Measurements from ENCODE around the gene ATP5ME. TPM values are rescaled to one million over a fixed set of nuclear protein-coding genes. Genes with fewer than 3 reads are reported as not detected.

The ATP5ME gene
- total RNA-seq, 2 experiments from 2014 or later: 359 to 388 TPM

DNA sequence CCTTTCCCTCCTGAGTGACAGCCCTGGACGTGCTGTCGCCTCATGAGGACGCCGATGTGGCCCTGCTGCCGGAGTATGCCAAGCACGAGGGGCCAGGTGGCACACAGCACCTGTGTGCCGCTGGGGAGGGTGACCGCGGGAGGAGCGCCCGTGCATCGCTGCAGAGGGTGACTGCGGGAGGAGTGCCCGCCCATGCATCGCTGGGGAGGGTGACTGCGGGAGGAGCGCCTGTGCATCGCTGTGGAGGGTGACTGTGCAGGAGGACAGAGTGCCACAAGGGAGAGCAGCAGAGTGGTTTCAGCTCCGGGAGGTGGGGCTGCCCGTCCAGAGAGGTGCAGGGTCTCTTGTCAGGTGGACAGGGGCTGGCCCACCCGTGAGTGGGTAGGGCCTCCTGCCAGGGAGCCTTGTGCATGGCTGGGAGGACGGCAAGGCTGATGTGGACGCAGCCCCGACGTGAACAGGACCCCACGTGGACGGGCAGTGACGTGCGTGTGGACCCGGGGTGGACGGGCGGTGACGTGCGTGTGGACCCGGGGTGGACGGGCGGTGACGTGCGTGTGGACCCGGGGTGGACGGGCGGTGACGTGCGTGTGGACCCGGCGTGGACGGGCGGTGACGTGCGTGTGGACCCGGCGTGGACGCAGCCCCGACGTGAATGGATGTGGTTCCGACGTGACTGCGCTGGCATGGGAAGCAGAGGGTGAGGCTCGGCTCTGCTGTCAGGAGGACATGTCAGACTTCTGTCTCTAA, 46.2 kb upstream of the ATP5ME start:
- intact Hi-C loops (cut with micrococcal nuclease; ENCODE audit: unreplicated experiment): no loop called here

DNA sequence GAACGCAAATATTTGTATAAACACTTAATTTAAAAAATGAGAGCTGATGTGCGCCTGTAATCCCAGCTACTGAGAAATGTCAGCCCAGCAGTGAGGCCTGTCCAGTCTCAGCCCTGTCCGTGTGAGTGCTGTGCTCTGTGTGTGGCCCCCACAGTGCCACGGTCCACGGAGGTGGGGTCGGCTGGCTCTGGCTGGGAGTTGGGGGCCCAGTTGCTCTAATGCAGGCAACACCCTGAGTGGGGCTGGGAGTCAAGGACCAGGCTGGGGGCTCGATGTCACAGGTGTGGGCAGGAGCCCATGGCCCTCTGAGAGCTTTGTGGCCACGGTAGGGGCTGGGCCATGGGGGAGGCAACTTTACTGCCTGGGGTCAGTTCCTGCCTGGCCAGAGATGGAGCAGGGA, 44.4 kb upstream of the ATP5ME start:
- Histone ChIP-seq H3K27ac (ENCODE audit: low read depth, low read length, poor library complexity, severe bottlenecking) (no peak overlapping the region), H3K4me3 (ENCODE audit: low read depth, low read length, poor library complexity, severe bottlenecking) (no peak overlapping the region), H3K79me2 (ENCODE audit: insufficient read depth, low read depth, low read length) (peaks cover 7% of the 10 kb centered on the region; the same call in 1 of the 2 replicates), H4K20me1 (ENCODE audit: insufficient read depth, low read length) (no peaks in the 10 kb centered on the region), H3K4me2 (ENCODE audit: low read length) (no peak overlapping the region), H3K9me2 (ENCODE audit: insufficient read depth, low read length) (no peaks in the 10 kb centered on the region), H3K4me1 (ENCODE audit: insufficient read depth, low read length, poor library complexity, severe bottlenecking) (no peaks in the 10 kb centered on the region), H2AFZ (ENCODE audit: low read length) (no peak overlapping the region), H3K9me3 (ENCODE audit: low read length) (no peaks in the 10 kb centered on the region), H3K36me3 (ENCODE audit: insufficient read depth, low read length) (peaks cover 36% of the 10 kb centered on the region)
- ChIA-PET POLR2A (no interaction called here), CTCF (ENCODE audit: unreplicated experiment) (no interaction called here)
- intact Hi-C loops (cut with micrococcal nuclease; ENCODE audit: unreplicated experiment): no loop called here
- DNase-seq (ENCODE audit: low spot score): no peak
- TF ChIP-seq, protein P1, sequence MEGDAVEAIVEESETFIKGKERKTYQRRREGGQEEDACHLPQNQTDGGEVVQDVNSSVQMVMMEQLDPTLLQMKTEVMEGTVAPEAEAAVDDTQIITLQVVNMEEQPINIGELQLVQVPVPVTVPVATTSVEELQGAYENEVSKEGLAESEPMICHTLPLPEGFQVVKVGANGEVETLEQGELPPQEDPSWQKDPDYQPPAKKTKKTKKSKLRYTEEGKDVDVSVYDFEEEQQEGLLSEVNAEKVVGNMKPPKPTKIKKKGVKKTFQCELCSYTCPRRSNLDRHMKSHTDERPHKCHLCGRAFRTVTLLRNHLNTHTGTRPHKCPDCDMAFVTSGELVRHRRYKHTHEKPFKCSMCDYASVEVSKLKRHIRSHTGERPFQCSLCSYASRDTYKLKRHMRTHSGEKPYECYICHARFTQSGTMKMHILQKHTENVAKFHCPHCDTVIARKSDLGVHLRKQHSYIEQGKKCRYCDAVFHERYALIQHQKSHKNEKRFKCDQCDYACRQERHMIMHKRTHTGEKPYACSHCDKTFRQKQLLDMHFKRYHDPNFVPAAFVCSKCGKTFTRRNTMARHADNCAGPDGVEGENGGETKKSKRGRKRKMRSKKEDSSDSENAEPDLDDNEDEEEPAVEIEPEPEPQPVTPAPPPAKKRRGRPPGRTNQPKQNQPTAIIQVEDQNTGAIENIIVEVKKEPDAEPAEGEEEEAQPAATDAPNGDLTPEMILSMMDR (conservative IDR thresholded peaks at IDR 0.05; ENCODE audit: low read length): no peak
- no peak for TF ChIP-seq EZH2phosphoT487 (IDR thresholded peaks at IDR 0.05; ENCODE audit: borderline replicate concordance, low read depth, low read length)
- no TSS peak for BruUV-seq (replicated peaks)

More for the DNA sequence above, 46.2 kb upstream of the ATP5ME start:
- Histone ChIP-seq H3K27ac (ENCODE audit: low read depth, low read length, poor library complexity, severe bottlenecking) (no peak overlapping the region), H3K9me3 (ENCODE audit: low read length) (no peaks in the 10 kb centered on the region), H3K9me2 (ENCODE audit: insufficient read depth, low read length) (no peaks in the 10 kb centered on the region), H3K36me3 (ENCODE audit: insufficient read depth, low read length) (peaks cover 28% of the 10 kb centered on the region), H2AFZ (ENCODE audit: low read length) (no peak overlapping the region), H3K4me2 (ENCODE audit: low read length) (no peak overlapping the region), H3K4me3 (ENCODE audit: low read depth, low read length, poor library complexity, severe bottlenecking) (no peak overlapping the region), H4K20me1 (ENCODE audit: insufficient read depth, low read length) (no peaks in the 10 kb centered on the region), H3K4me1 (ENCODE audit: insufficient read depth, low read length, poor library complexity, severe bottlenecking) (no peaks in the 10 kb centered on the region), H3K79me2 (ENCODE audit: insufficient read depth, low read depth, low read length) (no peaks in the 10 kb centered on the region)
- ChIA-PET CTCF (ENCODE audit: unreplicated experiment) (no interaction called here), POLR2A (no interaction called here)
- DNase-seq (ENCODE audit: low spot score): no peak
- TF ChIP-seq EZH2phosphoT487 (IDR thresholded peaks at IDR 0.05; ENCODE audit: borderline replicate concordance, low read depth, low read length): no peak
- TF ChIP-seq, protein P1 (conservative IDR thresholded peaks at IDR 0.05; ENCODE audit: low read length): no peak
- BruUV-seq (replicated peaks): no TSS peak

DNA sequence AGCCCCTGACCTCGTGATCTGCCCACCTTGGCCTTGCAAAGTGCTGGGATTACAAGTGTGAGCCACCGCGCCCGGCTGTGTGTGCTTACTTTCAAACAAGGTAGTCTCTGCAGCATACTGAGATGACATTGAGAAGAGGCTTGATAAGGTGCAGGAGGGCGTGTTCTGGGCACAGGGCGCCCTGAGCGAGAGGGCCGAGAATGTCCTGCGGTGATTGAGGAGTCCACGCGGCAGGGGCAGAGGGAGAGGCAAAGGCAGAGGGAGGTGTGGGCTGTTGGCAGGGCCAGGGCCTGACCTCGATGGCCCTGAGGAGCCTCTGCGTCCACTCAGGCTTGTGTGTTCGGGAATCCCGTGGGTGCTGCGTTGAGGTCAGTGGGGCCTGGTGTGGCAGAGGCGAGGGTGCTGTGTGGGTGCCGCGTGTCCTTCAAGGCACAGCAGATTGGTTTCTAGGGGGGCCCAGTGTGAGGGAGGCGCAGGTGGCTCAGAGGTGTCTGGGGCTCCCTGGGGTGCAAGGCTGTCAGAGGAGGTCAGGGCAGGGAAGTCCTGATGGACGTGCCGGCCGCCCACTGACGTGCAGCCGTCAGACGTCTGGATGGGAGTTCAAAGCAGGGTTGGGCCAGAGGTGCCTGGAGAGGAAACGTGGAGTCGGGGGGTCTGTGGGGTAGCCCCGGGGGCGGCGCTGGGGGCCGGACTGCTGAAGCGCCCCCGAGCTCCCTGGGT, 43.7 kb upstream of the ATP5ME start:
- Histone ChIP-seq H3K27ac (ENCODE audit: low read depth, low read length, poor library complexity, severe bottlenecking) (no peak overlapping the region), H2AFZ (ENCODE audit: low read length) (no peak overlapping the region), H3K4me3 (ENCODE audit: low read depth, low read length, poor library complexity, severe bottlenecking) (no peak overlapping the region), H3K9me3 (ENCODE audit: low read length) (no peaks in the 10 kb centered on the region), H3K4me2 (ENCODE audit: low read length) (no peak overlapping the region), H3K9me2 (ENCODE audit: insufficient read depth, low read length) (no peaks in the 10 kb centered on the region), H4K20me1 (ENCODE audit: insufficient read depth, low read length) (no peaks in the 10 kb centered on the region), H3K4me1 (ENCODE audit: insufficient read depth, low read length, poor library complexity, severe bottlenecking) (no peaks in the 10 kb centered on the region), H3K79me2 (ENCODE audit: insufficient read depth, low read depth, low read length) (peaks cover 14% of the 10 kb centered on the region; the same call in 1 of the 2 replicates), H3K36me3 (ENCODE audit: insufficient read depth, low read length) (peaks cover 36% of the 10 kb centered on the region)
- ChIA-PET POLR2A (no interaction called here), CTCF (ENCODE audit: unreplicated experiment) (no interaction called here)
- intact Hi-C loops (cut with micrococcal nuclease; ENCODE audit: unreplicated experiment): no loop called here
- no peak for DNase-seq (ENCODE audit: low spot score)
- TF ChIP-seq EZH2phosphoT487 (IDR thresholded peaks at IDR 0.05; ENCODE audit: borderline replicate concordance, low read depth, low read length): no peak
- TF ChIP-seq, protein P1 (conservative IDR thresholded peaks at IDR 0.05; ENCODE audit: low read length): no peak
- BruUV-seq (replicated peaks): no TSS peak
